Lower leg skin (tissue), 3 donors: ENCODE measurements around the gene DNALI1.

Experiments
- POLR2A ChIP-seq, 2 donors: fragments of 450-650 bp; IDR thresholded peaks; one replicate each; pipeline ENCODE4 v1.6.1; 2016 to 2017; ENCODE audit warnings: antibody characterized with exemption in 2 of 2, mild to moderate bottlenecking in 1 of 2, moderate library complexity in 1 of 2
- TF ChIP-seq, protein P1 (sequence below), 3 donors: fragments of 450-650 bp; IDR thresholded peaks; one replicate each; pipeline ENCODE4 v1.5.1; 2016; ENCODE audit warnings: antibody characterized with exemption in 3 of 3, mild to moderate bottlenecking in 3 of 3, moderate library complexity in 2 of 3

DNA sequence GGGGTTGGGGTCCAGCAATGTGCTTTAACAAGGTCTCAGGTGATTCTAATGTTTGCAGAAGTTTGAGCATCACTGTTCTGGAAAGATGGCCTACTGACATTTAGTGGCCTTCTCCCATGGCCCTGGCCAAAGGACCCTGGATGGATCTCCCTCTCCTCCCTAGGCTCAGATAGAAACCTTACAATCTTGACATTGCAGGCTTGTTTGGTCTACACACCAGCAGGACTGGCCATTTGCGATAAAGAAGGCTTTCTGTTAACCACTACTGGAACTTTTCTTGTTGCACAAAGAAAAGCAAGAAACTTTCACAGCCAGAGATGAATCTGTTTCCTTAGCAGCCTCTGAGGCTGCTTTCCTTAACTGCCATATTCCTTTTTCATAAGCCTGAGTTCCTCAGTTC is 6.2 kb downstream of the DNALI1 start:
- TF ChIP-seq POLR2A (IDR thresholded peaks at IDR 0.05) = no peak
- TF ChIP-seq, protein P1, sequence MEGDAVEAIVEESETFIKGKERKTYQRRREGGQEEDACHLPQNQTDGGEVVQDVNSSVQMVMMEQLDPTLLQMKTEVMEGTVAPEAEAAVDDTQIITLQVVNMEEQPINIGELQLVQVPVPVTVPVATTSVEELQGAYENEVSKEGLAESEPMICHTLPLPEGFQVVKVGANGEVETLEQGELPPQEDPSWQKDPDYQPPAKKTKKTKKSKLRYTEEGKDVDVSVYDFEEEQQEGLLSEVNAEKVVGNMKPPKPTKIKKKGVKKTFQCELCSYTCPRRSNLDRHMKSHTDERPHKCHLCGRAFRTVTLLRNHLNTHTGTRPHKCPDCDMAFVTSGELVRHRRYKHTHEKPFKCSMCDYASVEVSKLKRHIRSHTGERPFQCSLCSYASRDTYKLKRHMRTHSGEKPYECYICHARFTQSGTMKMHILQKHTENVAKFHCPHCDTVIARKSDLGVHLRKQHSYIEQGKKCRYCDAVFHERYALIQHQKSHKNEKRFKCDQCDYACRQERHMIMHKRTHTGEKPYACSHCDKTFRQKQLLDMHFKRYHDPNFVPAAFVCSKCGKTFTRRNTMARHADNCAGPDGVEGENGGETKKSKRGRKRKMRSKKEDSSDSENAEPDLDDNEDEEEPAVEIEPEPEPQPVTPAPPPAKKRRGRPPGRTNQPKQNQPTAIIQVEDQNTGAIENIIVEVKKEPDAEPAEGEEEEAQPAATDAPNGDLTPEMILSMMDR (IDR thresholded peaks at IDR 0.05) = no peak
